Measurements from ENCODE around the gene PPIB.

DNA sequence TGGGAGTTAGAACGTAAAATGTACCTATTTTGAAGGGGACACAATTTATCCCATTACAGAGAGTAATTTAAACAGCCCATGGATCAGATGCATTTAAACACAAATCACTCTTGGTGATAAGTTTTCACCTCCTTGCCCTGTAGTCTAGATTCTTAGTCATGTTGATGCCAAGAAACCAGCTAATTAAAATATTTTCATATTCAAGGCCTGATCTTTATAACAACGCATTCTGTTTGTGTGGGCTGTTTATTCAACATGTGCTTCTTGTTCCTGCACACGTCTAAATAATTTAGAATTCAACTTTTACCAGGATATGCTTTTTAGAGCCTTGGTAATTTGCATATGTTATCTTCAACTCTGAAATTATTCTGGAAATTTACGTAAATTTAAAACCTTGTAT lies 41.2 kb downstream of the PPIB start:
- TF ChIP-seq CTCF (IDR thresholded peaks at IDR 0.05) (no peak), POLR2A (IDR thresholded peaks at IDR 0.05) (no peak)

All from stomach (tissue), 4 donors.